ENCODE data around the gene CELF2.

The CELF2 gene

GRCh38 chr10:11145495-11145855, 127.8 kb downstream of the CELF2 start:
- DNase-seq (ENCODE audit: insufficient read length, low spot score), result no peak
- FAIRE-seq, result no peak
- TF ChIP-seq CTCF (IDR thresholded peaks at IDR 0.05; ENCODE audit: insufficient read depth, missing control alignments), result no peak

GRCh38 chr10:11146402-11147171, 128.9 kb downstream of the CELF2 start:
- FAIRE-seq (no peak), DNase-seq (ENCODE audit: insufficient read length, low spot score) (no peak)
- no peak for TF ChIP-seq CTCF (IDR thresholded peaks at IDR 0.05; ENCODE audit: insufficient read depth, missing control alignments)

GRCh38 chr10:11147722-11148121, 130.1 kb downstream of the CELF2 start:
- no peak for DNase-seq (ENCODE audit: insufficient read length, low spot score)
- TF ChIP-seq CTCF (IDR thresholded peaks at IDR 0.05; ENCODE audit: insufficient read depth, missing control alignments), result no peak
- no peak for FAIRE-seq

GRCh38 chr10:11148142-11149028, 130.7 kb downstream of the CELF2 start:
- DNase-seq (ENCODE audit: insufficient read length, low spot score) (no peak), FAIRE-seq (no peak)
- no peak for TF ChIP-seq CTCF (IDR thresholded peaks at IDR 0.05; ENCODE audit: insufficient read depth, missing control alignments)

GRCh38 chr10:11149807-11150141, 132.1 kb downstream of the CELF2 start:
- no peak for TF ChIP-seq CTCF (IDR thresholded peaks at IDR 0.05; ENCODE audit: insufficient read depth, missing control alignments)
- no peak for FAIRE-seq
- no peak for DNase-seq (ENCODE audit: insufficient read length, low spot score)

GRCh38 chr10:11150231-11150731, 132.6 kb downstream of the CELF2 start:
- FAIRE-seq (no peak), DNase-seq (ENCODE audit: insufficient read length, low spot score) (no peak)
- no peak for TF ChIP-seq CTCF (IDR thresholded peaks at IDR 0.05; ENCODE audit: insufficient read depth, missing control alignments)
